Measurements from ENCODE around the gene LTBP3. TPM values are rescaled to one million over a fixed set of nuclear protein-coding genes. Genes with fewer than 3 reads are reported as not detected.
A peak's percentile ranks its signal among the peaks of the same experiment; 100 is the strongest.

LTBP3 gene
- total and polyA plus RNA-seq, 9 of the 15 experiments (the other 6 are each of a cell fraction or from before 2014, with no cell fraction given) = 0.06 to 20.5 (median 4.8) TPM

- no peak for TF ChIP-seq UBTF (IDR thresholded peaks at IDR 0.05; ENCODE audit: borderline replicate concordance in 1 of 2, low read depth in 2 of 2, low read length in 2 of 2)
- 0 out of 2 replicates have a peak, but pooled peaks have one; percentile 40 for TF ChIP-seq NBN (IDR thresholded peaks at IDR 0.05; ENCODE audit: low read depth)
- TF ChIP-seq ZBTB8A (IDR thresholded peaks at IDR 0.05; ENCODE audit: partially characterized antibody) = no peak
- no peak for TF ChIP-seq CTCF (IDR thresholded peaks at IDR 0.05 in 2 of 3, conservative IDR thresholded peaks at IDR 0.05 in 1 of 3; ENCODE audit: insufficient read depth in 2 of 3, low read depth in 1 of 3, low read length in 3 of 3)
- TF ChIP-seq ZBTB7A (IDR thresholded peaks at IDR 0.05; ENCODE audit: borderline replicate concordance, control insufficient read depth, low read depth, low read length) = peak; percentile 26; the same call in 1 of the 2 replicates
- no peak for TF ChIP-seq KDM4B (IDR thresholded peaks at IDR 0.05; ENCODE audit: borderline replicate concordance in 2 of 2, low read depth in 1 of 2)
- TF ChIP-seq ZNF592 (IDR thresholded peaks at IDR 0.05) = peak; percentile 86
- TF ChIP-seq ETV5 (CRISPR knock-in tag; IDR thresholded peaks at IDR 0.05; ENCODE audit: low read depth) = 0 out of 2 replicates have a peak, but pooled peaks have one; percentile 30
- TF ChIP-seq ZNF212 (CRISPR knock-in tag; IDR thresholded peaks at IDR 0.05) = no peak
- no peak for TF ChIP-seq THRAP3 (IDR thresholded peaks at IDR 0.05; ENCODE audit: borderline replicate concordance)
- TF ChIP-seq FOXA1 (IDR thresholded peaks at IDR 0.05; ENCODE audit: borderline replicate concordance) = no peak
- TF ChIP-seq HINFP (tag; conservative IDR thresholded peaks at IDR 0.05; ENCODE audit: low read depth) = no peak
- peak; percentile 29; the same call in 1 of the 2 replicates for TF ChIP-seq ZFX (CRISPR knock-in tag; IDR thresholded peaks at IDR 0.05)
- TF ChIP-seq ZNF785 (CRISPR knock-in tag; IDR thresholded peaks at IDR 0.05) = no peak
- TF ChIP-seq TOE1 (IDR thresholded peaks at IDR 0.05; ENCODE audit: borderline replicate concordance) = no peak
- no peak for TF ChIP-seq TOE1 (CRISPR knock-in tag; IDR thresholded peaks at IDR 0.05; ENCODE audit: borderline replicate concordance, low read depth)
Observed at GRCh38 chr11:65491614-65492386, 66.4 kb downstream of the LTBP3 start (continued).
